Measurements from ENCODE around the gene RHOBTB3. TPM values are rescaled to one million over a fixed set of nuclear protein-coding genes. Genes with fewer than 3 reads are reported as not detected.

The RHOBTB3 gene
- total and polyA plus RNA-seq, 10 of the 15 experiments (the other 5 are each of a cell fraction or from before 2014, with no cell fraction given), result 3.6 to 42.8 (median 8.4) TPM

DNA sequence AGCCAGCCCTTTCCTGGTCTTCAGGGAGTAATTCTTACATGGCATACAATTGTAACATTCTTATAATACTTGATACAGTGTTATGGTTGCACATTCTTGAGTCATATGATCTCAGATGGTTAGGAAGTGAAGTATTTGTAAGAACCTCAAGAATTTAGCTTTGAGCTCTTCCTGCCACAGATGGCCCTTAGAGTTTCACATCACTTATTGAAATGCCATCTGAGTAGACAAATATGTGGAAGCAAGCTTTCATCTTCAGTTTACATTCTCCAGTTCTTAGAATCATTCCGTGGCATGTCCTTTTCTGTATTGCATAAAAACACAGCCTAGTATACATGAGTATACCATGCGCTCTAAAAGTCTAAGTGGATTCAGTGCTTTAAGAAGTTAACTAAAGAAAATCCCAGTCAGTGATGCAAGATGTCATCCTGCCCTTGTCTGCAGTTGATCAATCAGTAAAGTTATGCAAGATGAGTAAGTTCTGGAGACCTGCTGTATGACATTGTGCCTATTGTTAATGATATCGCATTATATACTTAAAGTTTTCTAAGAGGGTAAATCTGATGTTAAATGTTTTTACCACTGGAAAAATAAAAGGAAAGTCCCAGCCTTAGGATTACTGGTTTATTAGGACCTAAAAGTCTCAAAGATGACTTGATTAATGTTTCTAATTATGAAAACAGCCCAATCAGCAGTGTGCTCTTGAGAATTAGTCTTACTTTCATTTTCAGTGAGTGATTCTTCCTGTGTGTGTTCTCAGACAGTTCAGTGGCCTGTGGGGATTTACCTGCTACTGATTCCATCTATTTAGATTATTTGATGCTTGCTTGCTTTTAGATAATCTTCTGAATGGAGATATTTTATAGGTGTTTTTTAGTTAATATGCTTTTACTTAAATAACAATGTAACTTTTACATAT lies 29.4 kb downstream of the RHOBTB3 start (continued):
- TF ChIP-seq, protein P1, sequence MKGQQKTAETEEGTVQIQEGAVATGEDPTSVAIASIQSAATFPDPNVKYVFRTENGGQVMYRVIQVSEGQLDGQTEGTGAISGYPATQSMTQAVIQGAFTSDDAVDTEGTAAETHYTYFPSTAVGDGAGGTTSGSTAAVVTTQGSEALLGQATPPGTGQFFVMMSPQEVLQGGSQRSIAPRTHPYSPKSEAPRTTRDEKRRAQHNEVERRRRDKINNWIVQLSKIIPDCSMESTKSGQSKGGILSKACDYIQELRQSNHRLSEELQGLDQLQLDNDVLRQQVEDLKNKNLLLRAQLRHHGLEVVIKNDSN (IDR thresholded peaks at IDR 0.05; ENCODE audit: borderline replicate concordance, extremely low read length, insufficient read depth, low read depth, low read length), result no peak
- peak; percentile 27; the same call in 1 of the 2 replicates for TF ChIP-seq JUNB (IDR thresholded peaks at IDR 0.05)
- TF ChIP-seq RELA (IDR thresholded peaks at IDR 0.05; ENCODE audit: borderline replicate concordance, partially characterized antibody), result no peak
- peak; percentile 44; the same call in 1 of the 2 replicates for TF ChIP-seq ATF7 (IDR thresholded peaks at IDR 0.05; ENCODE audit: low read depth)
- TF ChIP-seq, protein P2, sequence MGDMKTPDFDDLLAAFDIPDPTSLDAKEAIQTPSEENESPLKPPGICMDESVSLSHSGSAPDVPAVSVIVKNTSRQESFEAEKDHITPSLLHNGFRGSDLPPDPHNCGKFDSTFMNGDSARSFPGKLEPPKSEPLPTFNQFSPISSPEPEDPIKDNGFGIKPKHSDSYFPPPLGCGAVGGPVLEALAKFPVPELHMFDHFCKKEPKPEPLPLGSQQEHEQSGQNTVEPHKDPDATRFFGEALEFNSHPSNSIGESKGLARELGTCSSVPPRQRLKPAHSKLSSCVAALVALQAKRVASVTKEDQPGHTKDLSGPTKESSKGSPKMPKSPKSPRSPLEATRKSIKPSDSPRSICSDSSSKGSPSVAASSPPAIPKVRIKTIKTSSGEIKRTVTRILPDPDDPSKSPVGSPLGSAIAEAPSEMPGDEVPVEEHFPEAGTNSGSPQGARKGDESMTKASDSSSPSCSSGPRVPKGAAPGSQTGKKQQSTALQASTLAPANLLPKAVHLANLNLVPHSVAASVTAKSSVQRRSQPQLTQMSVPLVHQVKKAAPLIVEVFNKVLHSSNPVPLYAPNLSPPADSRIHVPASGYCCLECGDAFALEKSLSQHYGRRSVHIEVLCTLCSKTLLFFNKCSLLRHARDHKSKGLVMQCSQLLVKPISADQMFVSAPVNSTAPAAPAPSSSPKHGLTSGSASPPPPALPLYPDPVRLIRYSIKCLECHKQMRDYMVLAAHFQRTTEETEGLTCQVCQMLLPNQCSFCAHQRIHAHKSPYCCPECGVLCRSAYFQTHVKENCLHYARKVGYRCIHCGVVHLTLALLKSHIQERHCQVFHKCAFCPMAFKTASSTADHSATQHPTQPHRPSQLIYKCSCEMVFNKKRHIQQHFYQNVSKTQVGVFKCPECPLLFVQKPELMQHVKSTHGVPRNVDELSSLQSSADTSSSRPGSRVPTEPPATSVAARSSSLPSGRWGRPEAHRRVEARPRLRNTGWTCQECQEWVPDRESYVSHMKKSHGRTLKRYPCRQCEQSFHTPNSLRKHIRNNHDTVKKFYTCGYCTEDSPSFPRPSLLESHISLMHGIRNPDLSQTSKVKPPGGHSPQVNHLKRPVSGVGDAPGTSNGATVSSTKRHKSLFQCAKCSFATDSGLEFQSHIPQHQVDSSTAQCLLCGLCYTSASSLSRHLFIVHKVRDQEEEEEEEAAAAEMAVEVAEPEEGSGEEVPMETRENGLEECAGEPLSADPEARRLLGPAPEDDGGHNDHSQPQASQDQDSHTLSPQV (IDR thresholded peaks at IDR 0.05), result no peak
- TF ChIP-seq ZZZ3 (IDR thresholded peaks at IDR 0.05; ENCODE audit: control insufficient read depth, insufficient read length, low read depth), result no peak
- no peak for TF ChIP-seq RB1 (IDR thresholded peaks at IDR 0.05; ENCODE audit: borderline replicate concordance)
- no peak for TF ChIP-seq GATAD2B (conservative IDR thresholded peaks at IDR 0.05; ENCODE audit: low read depth)
- peak; percentile 57; the same call in 1 of the 2 replicates for TF ChIP-seq RUNX3 (IDR thresholded peaks at IDR 0.05; ENCODE audit: low read length)
- 0 out of 2 replicates have a peak, but pooled peaks have one; percentile 35 for TF ChIP-seq STAT3 (IDR thresholded peaks at IDR 0.05; ENCODE audit: low read depth, low read length)
- TF ChIP-seq, protein P3, sequence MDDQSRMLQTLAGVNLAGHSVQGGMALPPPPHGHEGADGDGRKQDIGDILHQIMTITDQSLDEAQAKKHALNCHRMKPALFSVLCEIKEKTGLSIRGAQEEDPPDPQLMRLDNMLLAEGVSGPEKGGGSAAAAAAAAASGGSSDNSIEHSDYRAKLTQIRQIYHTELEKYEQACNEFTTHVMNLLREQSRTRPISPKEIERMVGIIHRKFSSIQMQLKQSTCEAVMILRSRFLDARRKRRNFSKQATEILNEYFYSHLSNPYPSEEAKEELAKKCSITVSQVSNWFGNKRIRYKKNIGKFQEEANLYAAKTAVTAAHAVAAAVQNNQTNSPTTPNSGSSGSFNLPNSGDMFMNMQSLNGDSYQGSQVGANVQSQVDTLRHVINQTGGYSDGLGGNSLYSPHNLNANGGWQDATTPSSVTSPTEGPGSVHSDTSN (IDR thresholded peaks at IDR 0.05; ENCODE audit: insufficient replicate concordance, low read depth, low read length), result no peak
- TF ChIP-seq, protein P4, sequence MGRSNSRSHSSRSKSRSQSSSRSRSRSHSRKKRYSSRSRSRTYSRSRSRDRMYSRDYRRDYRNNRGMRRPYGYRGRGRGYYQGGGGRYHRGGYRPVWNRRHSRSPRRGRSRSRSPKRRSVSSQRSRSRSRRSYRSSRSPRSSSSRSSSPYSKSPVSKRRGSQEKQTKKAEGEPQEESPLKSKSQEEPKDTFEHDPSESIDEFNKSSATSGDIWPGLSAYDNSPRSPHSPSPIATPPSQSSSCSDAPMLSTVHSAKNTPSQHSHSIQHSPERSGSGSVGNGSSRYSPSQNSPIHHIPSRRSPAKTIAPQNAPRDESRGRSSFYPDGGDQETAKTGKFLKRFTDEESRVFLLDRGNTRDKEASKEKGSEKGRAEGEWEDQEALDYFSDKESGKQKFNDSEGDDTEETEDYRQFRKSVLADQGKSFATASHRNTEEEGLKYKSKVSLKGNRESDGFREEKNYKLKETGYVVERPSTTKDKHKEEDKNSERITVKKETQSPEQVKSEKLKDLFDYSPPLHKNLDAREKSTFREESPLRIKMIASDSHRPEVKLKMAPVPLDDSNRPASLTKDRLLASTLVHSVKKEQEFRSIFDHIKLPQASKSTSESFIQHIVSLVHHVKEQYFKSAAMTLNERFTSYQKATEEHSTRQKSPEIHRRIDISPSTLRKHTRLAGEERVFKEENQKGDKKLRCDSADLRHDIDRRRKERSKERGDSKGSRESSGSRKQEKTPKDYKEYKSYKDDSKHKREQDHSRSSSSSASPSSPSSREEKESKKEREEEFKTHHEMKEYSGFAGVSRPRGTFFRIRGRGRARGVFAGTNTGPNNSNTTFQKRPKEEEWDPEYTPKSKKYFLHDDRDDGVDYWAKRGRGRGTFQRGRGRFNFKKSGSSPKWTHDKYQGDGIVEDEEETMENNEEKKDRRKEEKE (IDR thresholded peaks at IDR 0.05), result no peak
- TF ChIP-seq, protein P5, sequence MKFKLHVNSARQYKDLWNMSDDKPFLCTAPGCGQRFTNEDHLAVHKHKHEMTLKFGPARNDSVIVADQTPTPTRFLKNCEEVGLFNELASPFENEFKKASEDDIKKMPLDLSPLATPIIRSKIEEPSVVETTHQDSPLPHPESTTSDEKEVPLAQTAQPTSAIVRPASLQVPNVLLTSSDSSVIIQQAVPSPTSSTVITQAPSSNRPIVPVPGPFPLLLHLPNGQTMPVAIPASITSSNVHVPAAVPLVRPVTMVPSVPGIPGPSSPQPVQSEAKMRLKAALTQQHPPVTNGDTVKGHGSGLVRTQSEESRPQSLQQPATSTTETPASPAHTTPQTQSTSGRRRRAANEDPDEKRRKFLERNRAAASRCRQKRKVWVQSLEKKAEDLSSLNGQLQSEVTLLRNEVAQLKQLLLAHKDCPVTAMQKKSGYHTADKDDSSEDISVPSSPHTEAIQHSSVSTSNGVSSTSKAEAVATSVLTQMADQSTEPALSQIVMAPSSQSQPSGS (IDR thresholded peaks at IDR 0.05; ENCODE audit: low read length), result peak; percentile 56; the same call in 1 of the 2 replicates
- 0 out of 2 replicates have a peak, but pooled peaks have one; percentile 14 for TF ChIP-seq SMC3 (IDR thresholded peaks at IDR 0.05; ENCODE audit: borderline replicate concordance, low read length)
- peak; percentile 59; the same call in 1 of the 2 replicates for TF ChIP-seq SMARCA5 (IDR thresholded peaks at IDR 0.05)
- no peak for TF ChIP-seq SREBF2 (IDR thresholded peaks at IDR 0.05; ENCODE audit: low read length)
- TF ChIP-seq EGR1 (IDR thresholded peaks at IDR 0.05; ENCODE audit: borderline replicate concordance in 1 of 2, low read depth in 2 of 2, low read length in 2 of 2), result no peak
